PC-3 (cell line): ENCODE measurements around the gene TTBK2. TPM values are rescaled to one million over a fixed set of nuclear protein-coding genes. Genes with fewer than 3 reads are reported as not detected.
"Not testable (repeated sequence)": the region's sequence is repeated elsewhere in the genome, so short reads cannot be mapped to it uniquely, and the experiment has no call there.

Experiments used
- ATAC-seq: fragments of 200-7000 bp; cut with Tn5 transposase; 2 replicates; pipeline ENCODE4 v1.9.1; 2020; ENCODE audit warnings: mild to moderate bottlenecking, moderate library complexity
- BruUV-seq: library from RNA; stranded (reverse); fragments of 400-500 nt; replicated peaks from 2 replicates; lab custom pipeline; 2021; lab: Mats Ljungman, UMichigan
- CTCF ChIA-PET: fragments of 300-600 bp; sonication (Branson Sonifier 250); formaldehyde crosslinking; loops from one replicate; lab custom pipeline; 2022; ENCODE audit warnings: antibody characterized with exemption; lab: Charles Lee
- POLR2A ChIA-PET: fragments of 300-600 bp; sonication (Branson Sonifier 250); formaldehyde crosslinking; loops from one replicate; lab custom pipeline; 2022; ENCODE audit warnings: antibody characterized with exemption; ENCODE audit not compliant: unreplicated experiment; lab: Charles Lee
- DNase-seq: peaks from one replicate; pipeline ENCODE4 v3.0.0-alpha.2; 2015
- H2AFZ ChIP-seq: fragments of 300-600 bp; sonication (generic); 2 replicates; pipeline ENCODE4 v1.6.0; 2016; ENCODE audit warnings: antibody characterized with exemption, low read length
- H3F3A ChIP-seq: fragments of 300-600 bp; sonication (generic); one replicate; pipeline ENCODE4 v1.6.0; 2017; ENCODE audit warnings: antibody characterized with exemption, low read length, control low read depth, mild to moderate bottlenecking; ENCODE audit not compliant: unreplicated experiment
- H3K27ac ChIP-seq: fragments of 300-600 bp; sonication (generic); 2 replicates; pipeline ENCODE4 v1.5.1; 2016; ENCODE audit warnings: mild to moderate bottlenecking, low read length
- H3K27me3 ChIP-seq: fragments of 300-600 bp; sonication (generic); 2 replicates; pipeline ENCODE4 v1.6.1; 2016; ENCODE audit warnings: low read length, mixed read lengths
- H3K36me3 ChIP-seq: fragments of 300-600 bp; sonication (generic); 2 replicates; pipeline ENCODE4 v1.6.1; 2016; ENCODE audit warnings: low read depth, mixed run types, low read length, mixed read lengths
- H3K4me1 ChIP-seq: fragments of 300-600 bp; sonication (generic); 2 replicates; pipeline ENCODE4 v1.5.1; 2016; ENCODE audit warnings: low read length; ENCODE audit not compliant: insufficient read depth
- H3K4me2 ChIP-seq: fragments of 300-600 bp; sonication (generic); 2 replicates; pipeline ENCODE4 v1.6.0; 2016; ENCODE audit warnings: low read length
- H3K4me3 ChIP-seq: fragments of 300-600 bp; sonication (generic); 2 replicates; pipeline ENCODE4 v1.5.1; 2016; ENCODE audit warnings: mild to moderate bottlenecking, low read length, mixed read lengths
- H3K79me2 ChIP-seq: fragments of 300-600 bp; sonication (generic); 2 replicates; pipeline ENCODE4 v1.6.1; 2017; ENCODE audit warnings: low read length, mixed read lengths
- H3K9ac ChIP-seq: fragments of 300-600 bp; sonication (generic); 2 replicates; pipeline ENCODE4 v1.6.0; 2016; ENCODE audit warnings: mild to moderate bottlenecking, low read length
- H3K9me2 ChIP-seq: fragments of 300-600 bp; sonication (generic); replicated peaks from 2 replicates; pipeline ENCODE4 v1.6.1; 2016; ENCODE audit warnings: mixed run types, low read length, mixed read lengths
- H3K9me3 ChIP-seq: fragments of 300-600 bp; sonication (generic); 2 replicates; pipeline ENCODE4 v1.6.1; 2016; ENCODE audit warnings: low read length, mixed read lengths
- H4K20me1 ChIP-seq: fragments of 300-600 bp; sonication (generic); 2 replicates; pipeline ENCODE4 v1.6.1; 2016; ENCODE audit warnings: low read length, mixed read lengths
- CTCF ChIP-seq: fragments of 300-600 bp; sonication (generic); conservative IDR thresholded peaks from 2 replicates; pipeline ENCODE4 v1.5.1; 2017; ENCODE audit warnings: antibody characterized with exemption, low read depth, mild to moderate bottlenecking, low read length
- EZH2 ChIP-seq: fragments of 300-600 bp; sonication (generic); IDR thresholded peaks from one replicate; pipeline ENCODE4 v1.6.1; 2017; ENCODE audit warnings: antibody characterized with exemption, mild to moderate bottlenecking, low read length; ENCODE audit not compliant: unreplicated experiment
- EZH2phosphoT487 ChIP-seq: fragments of 300-600 bp; sonication (generic); IDR thresholded peaks from 2 replicates; pipeline ENCODE4 v1.6.1; 2018; ENCODE audit warnings: mild to moderate bottlenecking, antibody characterized with exemption, low read length, borderline replicate concordance
- intact Hi-C: fragments of 100-400 bp; cut with micrococcal nuclease; formaldehyde crosslinking; loops from 2 replicates; pipeline ENCODE4 v1.9.0; 2023
- total RNA-seq: library from RNA; depleted of rRNA; stranded (reverse); fragments of >200 nt; gene quantifications from 2 replicates; pipeline ENCODE4 v1.2.3, GENCODE V29; 2014

The TTBK2 gene
- total RNA-seq, 1 experiment from 2014 or later = 3.5 TPM

GRCh38 chr15:42775416-42775815 lies 145.2 kb downstream of the TTBK2 start:
- ChIA-PET CTCF (no interaction called here), POLR2A (no interaction called here)
- H3K36me3 ChIP-seq = no peaks in the 10 kb centered on the region
- no peaks in the 10 kb centered on the region for H3K9me3 ChIP-seq
- no peaks in the 10 kb centered on the region for H3K27me3 ChIP-seq
- no peaks in the 10 kb centered on the region for H3K4me1 ChIP-seq
- no peak overlapping the region for H3K4me3 ChIP-seq
- H3K9ac ChIP-seq = no peak overlapping the region
- intact Hi-C loops = no loop called here
- no peak for DNase-seq
- BruUV-seq = no TSS peak
- H3K79me2 ChIP-seq = no peaks in the 10 kb centered on the region
- H3K9me2 ChIP-seq = no peaks in the 10 kb centered on the region
- H3K4me2 ChIP-seq = no peak overlapping the region
- H2AFZ ChIP-seq = no peak overlapping the region
- no peak overlapping the region for H3K27ac ChIP-seq
- H3F3A ChIP-seq = no peaks in the 10 kb centered on the region
- TF ChIP-seq EZH2phosphoT487 (no peak), CTCF (no peak), EZH2 (no peak)
- H4K20me1 ChIP-seq = no peaks in the 10 kb centered on the region
- ATAC-seq = no peak

GRCh38 chr15:42772901-42773300 lies 147.7 kb downstream of the TTBK2 start:
- intact Hi-C loops = no loop called here
- no peaks in the 10 kb centered on the region for H3K4me1 ChIP-seq
- H3K9me2 ChIP-seq = no peaks in the 10 kb centered on the region
- POLR2A ChIA-PET = no interaction called here
- H3K27ac ChIP-seq = no peak overlapping the region
- CTCF ChIA-PET = no interaction called here
- TF ChIP-seq CTCF (no peak), EZH2phosphoT487 (no peak), EZH2 (no peak)
- H3K9me3 ChIP-seq = no peaks in the 10 kb centered on the region
- no peaks in the 10 kb centered on the region for H3K79me2 ChIP-seq
- H3K4me3 ChIP-seq = no peak overlapping the region
- DNase-seq = no peak
- no peak overlapping the region for H2AFZ ChIP-seq
- no peak for ATAC-seq
- H3K36me3 ChIP-seq = no peaks in the 10 kb centered on the region
- BruUV-seq = no TSS peak
- no peaks in the 10 kb centered on the region for H4K20me1 ChIP-seq
- H3K4me2 ChIP-seq = no peak overlapping the region
- H3K27me3 ChIP-seq = no peaks in the 10 kb centered on the region
- no peak overlapping the region for H3K9ac ChIP-seq
- no peaks in the 10 kb centered on the region for H3F3A ChIP-seq

GRCh38 chr15:42772144-42772543 lies 148.4 kb downstream of the TTBK2 start:
- ChIA-PET CTCF (no interaction called here), POLR2A (no interaction called here)
- no peak overlapping the region for H3K27ac ChIP-seq
- DNase-seq (no peak), ATAC-seq (no peak)
- H3K9me2 ChIP-seq = no peaks in the 10 kb centered on the region
- no peak for TF ChIP-seq EZH2phosphoT487
- TF ChIP-seq CTCF = no peak
- TF ChIP-seq EZH2 = no peak
- no peaks in the 10 kb centered on the region for H3K27me3 ChIP-seq
- BruUV-seq = no TSS peak
- H3F3A ChIP-seq = no peaks in the 10 kb centered on the region
- H3K4me1 ChIP-seq = no peaks in the 10 kb centered on the region
- no peak overlapping the region for H2AFZ ChIP-seq
- H3K36me3 ChIP-seq = no peaks in the 10 kb centered on the region
- no peaks in the 10 kb centered on the region for H4K20me1 ChIP-seq
- no peak overlapping the region for H3K9ac ChIP-seq
- no peak overlapping the region for H3K4me3 ChIP-seq
- intact Hi-C loops = no loop called here
- no peaks in the 10 kb centered on the region for H3K9me3 ChIP-seq
- H3K4me2 ChIP-seq = no peak overlapping the region
- H3K79me2 ChIP-seq = no peaks in the 10 kb centered on the region

- H3F3A ChIP-seq, H3K27ac ChIP-seq, H2AFZ ChIP-seq, H3K9me2 ChIP-seq, H3K4me3 ChIP-seq, H3K4me2 ChIP-seq, POLR2A ChIA-PET, DNase-seq, H3K9ac ChIP-seq, BruUV-seq, H3K4me1 ChIP-seq, H3K27me3 ChIP-seq, H3K79me2 ChIP-seq, H3K9me3 ChIP-seq, CTCF ChIA-PET, H3K36me3 ChIP-seq, intact Hi-C loops, ATAC-seq, H4K20me1 ChIP-seq: not testable (repeated sequence)
These were observed 154.5 kb downstream of the TTBK2 start for GRCh38 chr15:42766109-42766508.
